Keratinocyte (primary cell): ENCODE measurements around the gene CTNNA2. TPM values are rescaled to one million over a fixed set of nuclear protein-coding genes. Genes with fewer than 3 reads are reported as not detected.

Experiments
- DNase-seq: peaks from one replicate; pipeline ENCODE4 v3.0.0-alpha.2; 2011; ENCODE audit warnings: low read depth, missing footprints, low spot score
- FAIRE-seq: peaks from 2 replicates; lab custom pipeline; 2011; peaks lifted over from hg19 to GRCh38; lab: Jason Lieb, UNC
- H2AFZ ChIP-seq: 2 replicates; pipeline ENCODE4 v1.6.0; 2012; ENCODE audit warnings: low read length, control low read depth, inconsistent platforms; ENCODE audit not compliant: control insufficient read depth
- H3K27ac ChIP-seq: 2 replicates; pipeline ENCODE4 v1.5.1; 2011; ENCODE audit warnings: low read length; ENCODE audit not compliant: control insufficient read depth, insufficient read depth
- H3K27me3 ChIP-seq: 3 replicates; pipeline ENCODE4 v1.6.0; 2011; ENCODE audit warnings: low read length; ENCODE audit not compliant: control insufficient read depth, insufficient read depth; ENCODE audit errors: extremely low read depth
- H3K36me3 ChIP-seq, 2 experiments: 2 replicates in 1 of 2; 3 replicates in 1 of 2; pipeline ENCODE4 v1.5.1; 2011; ENCODE audit warnings: low read length in 2 of 2, mild to moderate bottlenecking in 1 of 2; ENCODE audit not compliant: control insufficient read depth in 2 of 2, insufficient read depth in 2 of 2; ENCODE audit errors: extremely low read depth in 1 of 2
- H3K4me1 ChIP-seq: 3 replicates; pipeline ENCODE4 v1.5.1; 2011; ENCODE audit warnings: low read length; ENCODE audit not compliant: control insufficient read depth, insufficient read depth; ENCODE audit errors: extremely low read depth
- H3K4me2 ChIP-seq: 3 replicates; pipeline ENCODE4 v1.6.0; 2011; ENCODE audit warnings: low read depth, low read length; ENCODE audit not compliant: control insufficient read depth, insufficient read depth; ENCODE audit errors: extremely low read depth
- H3K4me3 ChIP-seq, 3 experiments: fragments of 200-600 bp in 1 of 3; sonication (generic) in 1 of 3; 2 replicates in 2 of 3; 3 replicates in 1 of 3; pipeline ENCODE4 v1.5.1; 2011 to 2016; ENCODE audit warnings: low read length in 3 of 3, mild to moderate bottlenecking in 3 of 3, control low read depth in 2 of 3, inconsistent platforms in 1 of 3, low read depth in 1 of 3, mixed read lengths in 1 of 3, mixed run types in 1 of 3, moderate library complexity in 1 of 3; ENCODE audit not compliant: control insufficient read depth in 2 of 3, insufficient read depth in 2 of 3; ENCODE audit errors: extremely low read depth in 1 of 3
- H3K79me2 ChIP-seq: 2 replicates; pipeline ENCODE4 v1.6.0; 2012; ENCODE audit warnings: low read length; ENCODE audit not compliant: control insufficient read depth, insufficient read depth
- H3K9ac ChIP-seq: 3 replicates; pipeline ENCODE4 v1.6.0; 2011; ENCODE audit warnings: low read length; ENCODE audit not compliant: control insufficient read depth, insufficient read depth; ENCODE audit errors: extremely low read depth
- H3K9me1 ChIP-seq: 3 replicates; pipeline ENCODE4 v1.6.0; 2011; ENCODE audit warnings: low read length; ENCODE audit not compliant: control insufficient read depth, insufficient read depth; ENCODE audit errors: extremely low read depth
- H3K9me3 ChIP-seq: 2 replicates; pipeline ENCODE4 v1.5.1; 2012; ENCODE audit warnings: low read depth, low read length; ENCODE audit not compliant: control insufficient read depth
- H4K20me1 ChIP-seq: 3 replicates; pipeline ENCODE4 v1.6.0; 2011; ENCODE audit warnings: low read length; ENCODE audit not compliant: control insufficient read depth, insufficient read depth; ENCODE audit errors: extremely low read depth
- CTCF ChIP-seq, 3 experiments: IDR thresholded peaks in 1 of 3; conservative IDR thresholded peaks in 1 of 3; optimal IDR thresholded peaks in 1 of 3; 2 replicates in 2 of 3; 3 replicates in 1 of 3; pipeline versions ENCODE3 to v1.5.1; 2011; ENCODE audit warnings: low read length in 3 of 3, mild to moderate bottlenecking in 3 of 3, moderate library complexity in 2 of 3, control low read depth in 1 of 3, inconsistent platforms in 1 of 3; ENCODE audit not compliant: insufficient read depth in 2 of 3; ENCODE audit errors: extremely low read depth in 1 of 3
- EZH2 ChIP-seq: IDR thresholded peaks from one replicate; pipeline ENCODE4 v1.6.1; 2012; ENCODE audit warnings: inconsistent platforms, mild to moderate bottlenecking, low read length, moderate library complexity
- dilution Hi-C: fragments of 300-500 bp; cut with MboI; formaldehyde crosslinking; loops from one replicate; pipeline ENCODE4 v1.7.0; 2020; ENCODE audit warnings: low sequenced_read_pairs; ENCODE audit not compliant: extremely low pct_ligation_motif_present
- polyA plus RNA-seq, 5 experiments: library from polyadenylated mRNA; depleted of rRNA in 3 of 5; stranded (reverse) in 3 of 5; stranded (forward) in 1 of 5; unstranded in 1 of 5; fragments of >200 nt; gene quantifications; 1 replicate in 1 of 5; 2 replicates in 3 of 5; 3 replicates in 1 of 5; pipeline versions ENCODE4 v1.2.1 to v1.2.3, GENCODE V29; 2011 to 2012; ENCODE audit warnings: missing spikeins in 2 of 5, low read depth in 1 of 5, low replicate concordance in 1 of 5

The CTNNA2 gene
- polyA plus RNA-seq, 1 donor (not counting 4 experiments of a cell fraction or from before 2014, with no cell fraction given): not detected

GRCh38 chr2:80102026-80102425 is 589.2 kb downstream of the CTNNA2 start:
- dilution Hi-C loops: no loop called here
- Histone ChIP-seq H3K4me3 (no peak overlapping the region), H3K36me3 (no peaks in the 10 kb centered on the region), H3K9me1 (no peaks in the 10 kb centered on the region), H3K9ac (no peak overlapping the region), H3K27ac (no peak overlapping the region), H3K27me3 (no peaks in the 10 kb centered on the region), H2AFZ (no peak overlapping the region), H3K4me2 (no peak overlapping the region), H4K20me1 (no peaks in the 10 kb centered on the region), H3K9me3 (no peaks in the 10 kb centered on the region), H3K4me1 (no peaks in the 10 kb centered on the region), H3K79me2 (no peaks in the 10 kb centered on the region)
- DNase-seq (no peak), FAIRE-seq (no peak)
- no peak for TF ChIP-seq EZH2
- no peak for TF ChIP-seq CTCF (optimal IDR thresholded peaks at IDR 0.05 in 1 of 3, IDR thresholded peaks at IDR 0.05 in 1 of 3, conservative IDR thresholded peaks at IDR 0.05 in 1 of 3; ENCODE audit: extremely low read depth in 1 of 3, insufficient read depth in 2 of 3, low read length in 3 of 3)

- H3K4me1 ChIP-seq: no peaks in the 10 kb centered on the region
- no peak for TF ChIP-seq CTCF (optimal IDR thresholded peaks at IDR 0.05 in 1 of 3, IDR thresholded peaks at IDR 0.05 in 1 of 3, conservative IDR thresholded peaks at IDR 0.05 in 1 of 3; ENCODE audit: extremely low read depth in 1 of 3, insufficient read depth in 2 of 3, low read length in 3 of 3)
- TF ChIP-seq EZH2: no peak
- H3K4me2 ChIP-seq: no peak overlapping the region
- H3K36me3 ChIP-seq: no peaks in the 10 kb centered on the region
- no peaks in the 10 kb centered on the region for H4K20me1 ChIP-seq
- no peak for DNase-seq
- no peaks in the 10 kb centered on the region for H3K79me2 ChIP-seq
- H3K9ac ChIP-seq: no peak overlapping the region
- no peak overlapping the region for H3K27ac ChIP-seq
- H3K9me1 ChIP-seq: no peaks in the 10 kb centered on the region
- H3K27me3 ChIP-seq: no peaks in the 10 kb centered on the region
- no peaks in the 10 kb centered on the region for H3K9me3 ChIP-seq
- FAIRE-seq: no peak
- H2AFZ ChIP-seq: no peak overlapping the region
- no peak overlapping the region for H3K4me3 ChIP-seq
- dilution Hi-C loops: no loop called here
Observed at GRCh38 chr2:80105015-80105640, 592.3 kb downstream of the CTNNA2 start.
